ENCODE results near the gene CBX7. TPM values are rescaled to one million over a fixed set of nuclear protein-coding genes. Genes with fewer than 3 reads are reported as not detected.

CBX7 gene
- total and polyA plus RNA-seq, 4 donors = 2.2 to 21.8 (median 14.9) TPM

Small RNA genes lying within 50 kb of the gene (small RNA-seq; reads per million reads assigned to genes)
- not detected for gene COX5BP7

Other genes with a start within 250 kb of the CBX7 start
- gene APOBEC3A, start 195.1 kb downstream of the CBX7 start, total RNA-seq = 1 to 10 TPM; 8.4 to 8.7 TPM
- under 1 TPM; 0.26 to 0.77 TPM for gene APOBEC3A, start 195.1 kb downstream of the CBX7 start, polyA plus RNA-seq
- 1 to 10 TPM in 1 of 2 donors, under 1 TPM in 1; 0.08 to 6.0 TPM for gene APOBEC3B, start 170.3 kb downstream of the CBX7 start, total RNA-seq
- 1 to 10 TPM in 1 of 2 donors, under 1 TPM in 1; 0.61 to 1.2 TPM for gene APOBEC3B, start 170.3 kb downstream of the CBX7 start, polyA plus RNA-seq
- gene APOBEC3C, start 138.4 kb downstream of the CBX7 start, total RNA-seq = 10 to 100 TPM in 1 of 2 donors, 1 to 10 TPM in 1; 1.2 to 11.9 TPM
- 1 to 10 TPM; 2.2 to 5.2 TPM for gene APOBEC3C, start 138.4 kb downstream of the CBX7 start, polyA plus RNA-seq
- 1 to 10 TPM in 1 of 2 donors, under 1 TPM in 1; 0.50 to 1.4 TPM for gene APOBEC3D, start 131.6 kb downstream of the CBX7 start, total RNA-seq
- under 1 TPM; 0.29 to 0.78 TPM for gene APOBEC3D, start 131.6 kb downstream of the CBX7 start, polyA plus RNA-seq
- gene APOBEC3F, start 111.8 kb downstream of the CBX7 start, total RNA-seq = 1 to 10 TPM; 2.3 to 4.5 TPM
- gene APOBEC3F, start 111.8 kb downstream of the CBX7 start, polyA plus RNA-seq = 1 to 10 TPM; 1.6 to 1.7 TPM
- gene APOBEC3G, start 75.4 kb downstream of the CBX7 start, total RNA-seq = 1 to 10 TPM; 3.3 to 9.2 TPM
- 1 to 10 TPM; 1.9 to 2.6 TPM for gene APOBEC3G, start 75.4 kb downstream of the CBX7 start, polyA plus RNA-seq
- not detected for gene APOBEC3H, start 55.4 kb downstream of the CBX7 start, total RNA-seq
- under 1 TPM in 1 of 2 donors, not detected in 1; 0.25 TPM for gene APOBEC3H, start 55.4 kb downstream of the CBX7 start, polyA plus RNA-seq
- gene PDGFB, start 92.3 kb upstream of the CBX7 start, total RNA-seq = 1 to 10 TPM in 1 of 2 donors, under 1 TPM in 1; 0.98 to 2.5 TPM
- 1 to 10 TPM in 1 of 2 donors, under 1 TPM in 1; 0.25 to 4.5 TPM for gene PDGFB, start 92.3 kb upstream of the CBX7 start, polyA plus RNA-seq
- gene RPL3, start 166.9 kb upstream of the CBX7 start, total RNA-seq = 1,000 to 10,000 TPM in 1 of 2 donors, 100 to 1,000 TPM in 1; 998 to 1,767 TPM
- gene RPL3, start 166.9 kb upstream of the CBX7 start, polyA plus RNA-seq = 1,000 to 10,000 TPM in 1 of 2 donors, 100 to 1,000 TPM in 1; 580 to 1,370 TPM
- gene SYNGR1, start 197.3 kb upstream of the CBX7 start, total RNA-seq = 10 to 100 TPM in 1 of 2 donors, 1 to 10 TPM in 1; 1.8 to 21.9 TPM
- 1 to 10 TPM; 3.6 to 6.7 TPM for gene SYNGR1, start 197.3 kb upstream of the CBX7 start, polyA plus RNA-seq
- 10 to 100 TPM; 11.6 to 12.8 TPM for gene TAB1, start 247.1 kb upstream of the CBX7 start, total RNA-seq
- gene TAB1, start 247.1 kb upstream of the CBX7 start, polyA plus RNA-seq = 1 to 10 TPM; 5.6 to 9.9 TPM